OCI-LY7 (cell line): ENCODE data around the gene ZNHIT1. TPM values are rescaled to one million over a fixed set of nuclear protein-coding genes. Genes with fewer than 3 reads are reported as not detected.

Experiments used
- BruUV-seq: library from RNA; stranded (reverse); fragments of 400-500 nt; replicated peaks from 2 replicates; lab custom pipeline; 2021; lab: Mats Ljungman, UMichigan
- CTCF ChIA-PET: fragments of 300-600 bp; sonication (Branson Sonifier 250); formaldehyde crosslinking; loops from one replicate; lab custom pipeline; 2022; ENCODE audit warnings: antibody characterized with exemption; ENCODE audit not compliant: unreplicated experiment; lab: Charles Lee
- POLR2A ChIA-PET: fragments of 300-600 bp; sonication (Branson Sonifier 250); formaldehyde crosslinking; loops from one replicate; lab custom pipeline; 2022; ENCODE audit warnings: antibody characterized with exemption; lab: Charles Lee
- DNase-seq: peaks from one replicate; pipeline ENCODE4 v3.0.0-alpha.2; 2015; ENCODE audit warnings: low spot score
- H2AFZ ChIP-seq: fragments of 200-600 bp; sonication (generic), shearing (Covaris generic); 2 replicates; pipeline ENCODE4 v1.6.1; 2014; ENCODE audit warnings: mild to moderate bottlenecking, antibody characterized with exemption, low read length, moderate library complexity
- H3K27ac ChIP-seq: fragments of 200-600 bp; sonication (generic); 2 replicates; pipeline ENCODE4 v1.5.1; 2014; ENCODE audit warnings: mixed run types, low read depth, mild to moderate bottlenecking, moderate library complexity, low read length, inconsistent platforms; ENCODE audit not compliant: poor library complexity, severe bottlenecking
- H3K36me3 ChIP-seq: fragments of 200-600 bp; sonication (generic); 2 replicates; pipeline ENCODE4 v1.6.1; 2014; ENCODE audit warnings: mild to moderate bottlenecking, antibody characterized with exemption, low read length, moderate library complexity, mixed read lengths; ENCODE audit not compliant: insufficient read depth
- H3K4me1 ChIP-seq: fragments of 200-600 bp; sonication (generic); 2 replicates; pipeline ENCODE4 v1.5.1; 2014; ENCODE audit warnings: mild to moderate bottlenecking, low read length; ENCODE audit not compliant: insufficient read depth, poor library complexity, severe bottlenecking
- H3K4me2 ChIP-seq: fragments of 200-600 bp; sonication (generic); 2 replicates; pipeline ENCODE4 v1.6.1; 2014; ENCODE audit warnings: mild to moderate bottlenecking, low read length
- H3K4me3 ChIP-seq: fragments of 200-600 bp; sonication (generic); 2 replicates; pipeline ENCODE4 v1.5.1; 2014; ENCODE audit warnings: mild to moderate bottlenecking, low read depth, low read length; ENCODE audit not compliant: poor library complexity, severe bottlenecking
- H3K79me2 ChIP-seq: fragments of 200-600 bp; sonication (generic); 2 replicates; pipeline ENCODE4 v1.6.1; 2016; ENCODE audit warnings: low read depth, mild to moderate bottlenecking, low read length, moderate library complexity, mixed read lengths; ENCODE audit not compliant: insufficient read depth
- H3K9me2 ChIP-seq: fragments of 200-600 bp; sonication (generic); 2 replicates; pipeline ENCODE4 v1.6.1; 2016; ENCODE audit warnings: mild to moderate bottlenecking, low read length, mixed read lengths; ENCODE audit not compliant: insufficient read depth
- H3K9me3 ChIP-seq: fragments of 200-600 bp; sonication (generic); 2 replicates; pipeline ENCODE4 v1.6.1; 2014; ENCODE audit warnings: mild to moderate bottlenecking, mixed run types, low read length, mixed read lengths
- H4K20me1 ChIP-seq: fragments of 200-600 bp; sonication (generic); 2 replicates; pipeline ENCODE4 v1.6.1; 2014; ENCODE audit warnings: mild to moderate bottlenecking, antibody characterized with exemption, low read length, moderate library complexity, mixed read lengths; ENCODE audit not compliant: insufficient read depth
- CTCF ChIP-seq: fragments of 200-600 bp; sonication (generic); conservative IDR thresholded peaks from 2 replicates; pipeline ENCODE4 v1.5.1; 2014; ENCODE audit warnings: mild to moderate bottlenecking, antibody characterized with exemption, low read length, moderate library complexity, mixed read lengths
- EZH2phosphoT487 ChIP-seq: fragments of 200-600 bp; sonication (generic); IDR thresholded peaks from 2 replicates; pipeline ENCODE4 v1.6.1; 2018; ENCODE audit warnings: low read depth, borderline replicate concordance, mild to moderate bottlenecking, mixed run types, antibody characterized with exemption, low read length, moderate library complexity, mixed read lengths
- intact Hi-C: fragments of 100-400 bp; cut with micrococcal nuclease; formaldehyde crosslinking; loops from one replicate; pipeline ENCODE4 v1.10.0; 2022; ENCODE audit not compliant: unreplicated experiment
- total RNA-seq, 2 experiments: library from RNA; depleted of rRNA in 1 of 2; stranded (reverse); fragments of >200 nt in 1 of 2; shearing (Covaris generic) in 1 of 2; gene quantifications; 2 replicates each; pipeline ENCODE4 v1.2.3, GENCODE V29; 2014 to 2022

ZNHIT1 gene
- total RNA-seq, 2 experiments from 2014 or later: 44.3 to 77.3 TPM

GRCh38 chr7:101173752-101174244, 44.2 kb upstream of the ZNHIT1 start:
- CTCF ChIA-PET: interaction anchor here (0.6 to 1.4 kb wide), 5 partner anchors 9 to 30 kb away, joined by 3 to 5 read pairs (median 4); no protein-coding TSS in a partner anchor
- no TSS peak for BruUV-seq
- Histone ChIP-seq H3K4me3 (peak overlapping the region; percentile 37), H2AFZ (peak overlapping the region; percentile 83), H3K27ac (no peak overlapping the region), H3K4me2 (peak overlapping the region; percentile 61), H4K20me1 (no peaks in the 10 kb centered on the region), H3K36me3 (no peaks in the 10 kb centered on the region), H3K4me1 (peaks cover 26% of the 10 kb centered on the region), H3K9me2 (no peaks in the 10 kb centered on the region), H3K79me2 (no peaks in the 10 kb centered on the region), H3K9me3 (no peaks in the 10 kb centered on the region)
- intact Hi-C loops: no loop called here
- DNase-seq: peak; percentile 78
- TF ChIP-seq EZH2phosphoT487 (no peak), CTCF (no peak)
- POLR2A ChIA-PET: interaction anchor here (0.6 to 2.0 kb wide), 8 partner anchors 9 to 89 kb away, joined by 3 to 12 read pairs (median 4); partner anchors contain the start of genes TRIM56 and ZNHIT1

GRCh38 chr7:101174322-101174854, 43.6 kb upstream of the ZNHIT1 start:
- Histone ChIP-seq H3K9me3 (no peaks in the 10 kb centered on the region), H3K79me2 (no peaks in the 10 kb centered on the region), H2AFZ (peak overlapping the region; percentile 83), H3K9me2 (no peaks in the 10 kb centered on the region), H3K4me2 (peak overlapping the region; percentile 61), H3K36me3 (no peaks in the 10 kb centered on the region), H3K4me3 (peak overlapping the region; percentile 37), H3K4me1 (peaks cover 26% of the 10 kb centered on the region), H4K20me1 (no peaks in the 10 kb centered on the region), H3K27ac (no peak overlapping the region)
- TF ChIP-seq CTCF: no peak
- no peak for TF ChIP-seq EZH2phosphoT487
- ChIA-PET CTCF (interaction anchor here (0.6 to 1.4 kb wide), 5 partner anchors 8 to 30 kb away, joined by 3 to 5 read pairs (median 4); no protein-coding TSS in a partner anchor), POLR2A (interaction anchor here (0.6 to 2.0 kb wide), 7 partner anchors 8 to 89 kb away, joined by 3 to 12 read pairs (median 4); partner anchors contain the start of genes TRIM56 and ZNHIT1)
- intact Hi-C loops: no loop called here
- no TSS peak for BruUV-seq
- no peak for DNase-seq

GRCh38 chr7:101175664-101176063, 42.3 kb upstream of the ZNHIT1 start:
- POLR2A ChIA-PET: no interaction called here
- peaks cover 26% of the 10 kb centered on the region for H3K4me1 ChIP-seq
- TF ChIP-seq EZH2phosphoT487: no peak
- no peak for TF ChIP-seq CTCF
- DNase-seq: no peak
- no peaks in the 10 kb centered on the region for H3K36me3 ChIP-seq
- H3K9me3 ChIP-seq: no peaks in the 10 kb centered on the region
- CTCF ChIA-PET: no interaction called here
- H3K27ac ChIP-seq: no peak overlapping the region
- no peaks in the 10 kb centered on the region for H3K9me2 ChIP-seq
- no TSS peak for BruUV-seq
- H2AFZ ChIP-seq: no peak overlapping the region
- intact Hi-C loops: no loop called here
- no peak overlapping the region for H3K4me3 ChIP-seq
- no peaks in the 10 kb centered on the region for H3K79me2 ChIP-seq
- no peaks in the 10 kb centered on the region for H4K20me1 ChIP-seq
- H3K4me2 ChIP-seq: no peak overlapping the region
